Liver (tissue), 9 donors: ENCODE data around the gene BPIFA2. TPM values are rescaled to one million over a fixed set of nuclear protein-coding genes. Genes with fewer than 3 reads are reported as not detected.

Source experiments
- DNase-seq: peaks from one replicate; pipeline ENCODE4 v3.0.0-alpha.2; 2017; ENCODE audit warnings: low spot score
- H3K27ac ChIP-seq, 2 donors: one replicate each; pipeline ENCODE4 v1.7.0; 2013; ENCODE audit warnings: inconsistent platforms in 2 of 2, low read length in 2 of 2, control low read depth in 1 of 2, low read depth in 1 of 2, mild to moderate bottlenecking in 1 of 2
- H3K27me3 ChIP-seq, 4 donors: one replicate each; pipeline versions ENCODE4 v1.6.1 to v1.7.0; 2013; ENCODE audit warnings: low read length in 3 of 4, inconsistent platforms in 1 of 4, mild to moderate bottlenecking in 1 of 4, moderate library complexity in 1 of 4; ENCODE audit not compliant: control insufficient read depth in 4 of 4, insufficient read depth in 4 of 4
- H3K36me3 ChIP-seq, 4 donors: one replicate each; pipeline versions ENCODE4 v1.6.1 to v1.7.0; 2013; ENCODE audit warnings: low read length in 3 of 4, mild to moderate bottlenecking in 3 of 4, low read depth in 1 of 4, moderate library complexity in 1 of 4; ENCODE audit not compliant: control insufficient read depth in 4 of 4, insufficient read depth in 3 of 4
- H3K4me1 ChIP-seq, 4 donors: one replicate each; pipeline versions ENCODE4 v1.6.1 to v1.7.0; 2013; ENCODE audit warnings: low read length in 3 of 4, mild to moderate bottlenecking in 3 of 4, moderate library complexity in 1 of 4; ENCODE audit not compliant: control insufficient read depth in 4 of 4, insufficient read depth in 4 of 4
- H3K4me3 ChIP-seq, 3 donors: one replicate each; pipeline versions ENCODE4 v1.6.1 to v1.7.0; 2013; ENCODE audit warnings: low read length in 3 of 3, control low read depth in 1 of 3, low read depth in 1 of 3, mild to moderate bottlenecking in 1 of 3
- H3K9ac ChIP-seq, 2 donors: one replicate each; pipeline ENCODE4 v1.7.0; 2013; ENCODE audit warnings: low read length in 2 of 2, mild to moderate bottlenecking in 2 of 2, moderate library complexity in 2 of 2, control low read depth in 1 of 2, low read depth in 1 of 2
- H3K9me3 ChIP-seq, 4 donors: one replicate each; pipeline versions ENCODE4 v1.6.1 to v1.7.0; 2013; ENCODE audit warnings: low read length in 3 of 4; ENCODE audit not compliant: control insufficient read depth in 4 of 4
- CTCF ChIP-seq: fragments of 150-350 bp; IDR thresholded peaks from 2 replicates; pipeline ENCODE4 v1.5.1; 2017; ENCODE audit warnings: improper control_type of control experiment, low read depth, low read length; ENCODE audit not compliant: missing input control
- EGR1 ChIP-seq, 2 donors: IDR thresholded peaks; 2 replicates each; pipeline ENCODE4 v1.6.1; 2016 to 2018; ENCODE audit warnings: antibody characterized with exemption in 2 of 2, low read depth in 2 of 2
- FOXA1 ChIP-seq: IDR thresholded peaks from 2 replicates; pipeline ENCODE4 v1.6.1; 2016; ENCODE audit warnings: antibody characterized with exemption
- FOXA2 ChIP-seq: IDR thresholded peaks from 2 replicates; pipeline ENCODE4 v1.6.1; 2016; ENCODE audit warnings: antibody characterized with exemption
- GABPA ChIP-seq, 2 donors: IDR thresholded peaks in 1 of 2; conservative IDR thresholded peaks in 1 of 2; 2 replicates each; pipeline ENCODE4 v1.6.1; 2016; ENCODE audit warnings: antibody characterized with exemption in 2 of 2, mild to moderate bottlenecking in 1 of 2, moderate library complexity in 1 of 2
- HNF4A ChIP-seq, 2 donors: conservative IDR thresholded peaks; 2 replicates each; pipeline ENCODE4 v1.6.1; 2016; ENCODE audit warnings: antibody characterized with exemption in 2 of 2, mild to moderate bottlenecking in 2 of 2
- HNF4G ChIP-seq: IDR thresholded peaks from 2 replicates; pipeline ENCODE4 v1.6.1; 2016; ENCODE audit warnings: antibody characterized with exemption
- JUND ChIP-seq, 2 donors: IDR thresholded peaks; 2 replicates each; pipeline ENCODE4 v1.6.1; 2016; ENCODE audit warnings: antibody characterized with exemption in 2 of 2
- MAX ChIP-seq: IDR thresholded peaks from 2 replicates; pipeline ENCODE4 v1.6.1; 2016; ENCODE audit warnings: antibody characterized with exemption
- NR2F2 ChIP-seq: IDR thresholded peaks from 2 replicates; pipeline ENCODE4 v1.6.1; 2016; ENCODE audit warnings: antibody characterized with exemption
- RXRA ChIP-seq, 2 donors: IDR thresholded peaks; 2 replicates each; pipeline ENCODE4 v1.6.1; 2017 to 2018; ENCODE audit warnings: antibody characterized with exemption in 2 of 2, mild to moderate bottlenecking in 1 of 2
- TAF1 ChIP-seq: conservative IDR thresholded peaks from 2 replicates; pipeline ENCODE4 v1.6.1; 2016; ENCODE audit warnings: antibody characterized with exemption, mild to moderate bottlenecking
- YY1 ChIP-seq: IDR thresholded peaks from 2 replicates; pipeline ENCODE4 v1.6.1; 2016; ENCODE audit warnings: antibody characterized with exemption, mild to moderate bottlenecking
- WGBS: extraction: QIAGEN DNeasy Blood & Tissue Kit; methylation state at CpG from one replicate; pipeline ENCODE4 v1.1.7; 2013; 5-methylcytosine and 5-hydroxymethylcytosine counted together
- polyA plus RNA-seq, 2 donors: library from polyadenylated mRNA; stranded (reverse) in 1 of 2; unstranded in 1 of 2; fragments of 200-250 nt in 1 of 2; fragments of >200 nt in 1 of 2; fragmentation: Nextera tagmentation in 1 of 2; extraction: Ambion mirVana in 1 of 2; gene quantifications; one replicate each; pipeline versions ENCODE4 v1.2.1 to v1.2.3, GENCODE V29; 2013 to 2015
- total RNA-seq, 2 donors: library from RNA; depleted of rRNA; stranded (reverse); fragments of >200 nt; gene quantifications; one replicate each; pipeline ENCODE4 v1.2.3, GENCODE V29; 2014
- TF ChIP-seq, protein P1 (sequence below): IDR thresholded peaks from 2 replicates; pipeline ENCODE4 v1.6.1; 2016; ENCODE audit warnings: antibody characterized with exemption, mild to moderate bottlenecking
- TF ChIP-seq, protein P2 (sequence below): IDR thresholded peaks from 2 replicates; pipeline ENCODE4 v1.6.1; 2016; ENCODE audit warnings: antibody characterized with exemption
- TF ChIP-seq, protein P3 (sequence below): IDR thresholded peaks from 2 replicates; pipeline ENCODE4 v1.6.1; 2016; ENCODE audit warnings: antibody characterized with exemption
- donor health status: healthy.
- donor health status: healthy.
- donor health status: healthy.
- donor health status: healthy.
- donor health status: healthy.

BPIFA2 gene
- total and polyA plus RNA-seq, 4 donors, result not detected

GRCh38 chr20:33224399-33224798, 56.4 kb downstream of the BPIFA2 start:
- TF ChIP-seq JUND (IDR thresholded peaks at IDR 0.05) (no peak), HNF4G (no peak), CTCF (no peak), RXRA (IDR thresholded peaks at IDR 0.05) (no peak), GABPA (IDR thresholded peaks at IDR 0.05 in 1 of 2, conservative IDR thresholded peaks at IDR 0.05 in 1 of 2) (no peak), TAF1 (no peak), MAX (no peak)
- TF ChIP-seq, protein P1, sequence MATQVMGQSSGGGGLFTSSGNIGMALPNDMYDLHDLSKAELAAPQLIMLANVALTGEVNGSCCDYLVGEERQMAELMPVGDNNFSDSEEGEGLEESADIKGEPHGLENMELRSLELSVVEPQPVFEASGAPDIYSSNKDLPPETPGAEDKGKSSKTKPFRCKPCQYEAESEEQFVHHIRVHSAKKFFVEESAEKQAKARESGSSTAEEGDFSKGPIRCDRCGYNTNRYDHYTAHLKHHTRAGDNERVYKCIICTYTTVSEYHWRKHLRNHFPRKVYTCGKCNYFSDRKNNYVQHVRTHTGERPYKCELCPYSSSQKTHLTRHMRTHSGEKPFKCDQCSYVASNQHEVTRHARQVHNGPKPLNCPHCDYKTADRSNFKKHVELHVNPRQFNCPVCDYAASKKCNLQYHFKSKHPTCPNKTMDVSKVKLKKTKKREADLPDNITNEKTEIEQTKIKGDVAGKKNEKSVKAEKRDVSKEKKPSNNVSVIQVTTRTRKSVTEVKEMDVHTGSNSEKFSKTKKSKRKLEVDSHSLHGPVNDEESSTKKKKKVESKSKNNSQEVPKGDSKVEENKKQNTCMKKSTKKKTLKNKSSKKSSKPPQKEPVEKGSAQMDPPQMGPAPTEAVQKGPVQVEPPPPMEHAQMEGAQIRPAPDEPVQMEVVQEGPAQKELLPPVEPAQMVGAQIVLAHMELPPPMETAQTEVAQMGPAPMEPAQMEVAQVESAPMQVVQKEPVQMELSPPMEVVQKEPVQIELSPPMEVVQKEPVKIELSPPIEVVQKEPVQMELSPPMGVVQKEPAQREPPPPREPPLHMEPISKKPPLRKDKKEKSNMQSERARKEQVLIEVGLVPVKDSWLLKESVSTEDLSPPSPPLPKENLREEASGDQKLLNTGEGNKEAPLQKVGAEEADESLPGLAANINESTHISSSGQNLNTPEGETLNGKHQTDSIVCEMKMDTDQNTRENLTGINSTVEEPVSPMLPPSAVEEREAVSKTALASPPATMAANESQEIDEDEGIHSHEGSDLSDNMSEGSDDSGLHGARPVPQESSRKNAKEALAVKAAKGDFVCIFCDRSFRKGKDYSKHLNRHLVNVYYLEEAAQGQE, result no peak
- 84% methylated on average over 4 of the region's 4 CpGs for WGBS
- H3K27ac ChIP-seq, result no peak overlapping the region
- H3K9me3 ChIP-seq, result no peaks in the 10 kb centered on the region
- peaks cover 0 to 2% (median 0%) of the 10 kb centered on the region in 4 donors for H3K27me3 ChIP-seq
- no peaks in the 10 kb centered on the region for H3K36me3 ChIP-seq
- no peak for DNase-seq
- no peak overlapping the region for H3K9ac ChIP-seq
- H3K4me1 ChIP-seq, result no peaks in the 10 kb centered on the region
- H3K4me3 ChIP-seq, result no peak overlapping the region

DNA sequence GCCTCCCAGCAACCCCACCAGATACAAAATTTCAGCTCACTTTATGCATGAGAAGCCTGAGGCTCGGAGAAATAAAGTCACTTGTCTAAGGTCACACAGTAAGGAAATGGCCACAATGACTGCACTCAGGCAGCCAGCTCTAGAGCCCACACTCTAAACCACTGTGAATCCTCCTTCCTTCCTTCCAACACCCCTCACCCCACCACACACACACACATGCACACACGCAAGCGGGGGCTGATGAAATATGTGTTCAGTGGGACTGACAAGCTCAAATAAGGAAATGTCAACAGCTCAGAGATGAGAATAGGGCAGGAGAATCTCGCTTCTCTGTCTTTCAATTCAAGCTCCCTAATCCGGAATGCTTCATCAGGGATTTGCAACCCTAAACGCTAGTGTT, 61.9 kb downstream of the BPIFA2 start:
- TF ChIP-seq HNF4A (conservative IDR thresholded peaks at IDR 0.05), result no peak
- no peak for TF ChIP-seq FOXA2
- TF ChIP-seq, protein P2, sequence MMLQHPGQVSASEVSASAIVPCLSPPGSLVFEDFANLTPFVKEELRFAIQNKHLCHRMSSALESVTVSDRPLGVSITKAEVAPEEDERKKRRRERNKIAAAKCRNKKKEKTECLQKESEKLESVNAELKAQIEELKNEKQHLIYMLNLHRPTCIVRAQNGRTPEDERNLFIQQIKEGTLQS, result no peak
- no peak for TF ChIP-seq YY1
- TF ChIP-seq EGR1 (IDR thresholded peaks at IDR 0.05; ENCODE audit: low read depth in 2 of 2), result no peak
- no peak for TF ChIP-seq FOXA1
- TF ChIP-seq, protein P3, sequence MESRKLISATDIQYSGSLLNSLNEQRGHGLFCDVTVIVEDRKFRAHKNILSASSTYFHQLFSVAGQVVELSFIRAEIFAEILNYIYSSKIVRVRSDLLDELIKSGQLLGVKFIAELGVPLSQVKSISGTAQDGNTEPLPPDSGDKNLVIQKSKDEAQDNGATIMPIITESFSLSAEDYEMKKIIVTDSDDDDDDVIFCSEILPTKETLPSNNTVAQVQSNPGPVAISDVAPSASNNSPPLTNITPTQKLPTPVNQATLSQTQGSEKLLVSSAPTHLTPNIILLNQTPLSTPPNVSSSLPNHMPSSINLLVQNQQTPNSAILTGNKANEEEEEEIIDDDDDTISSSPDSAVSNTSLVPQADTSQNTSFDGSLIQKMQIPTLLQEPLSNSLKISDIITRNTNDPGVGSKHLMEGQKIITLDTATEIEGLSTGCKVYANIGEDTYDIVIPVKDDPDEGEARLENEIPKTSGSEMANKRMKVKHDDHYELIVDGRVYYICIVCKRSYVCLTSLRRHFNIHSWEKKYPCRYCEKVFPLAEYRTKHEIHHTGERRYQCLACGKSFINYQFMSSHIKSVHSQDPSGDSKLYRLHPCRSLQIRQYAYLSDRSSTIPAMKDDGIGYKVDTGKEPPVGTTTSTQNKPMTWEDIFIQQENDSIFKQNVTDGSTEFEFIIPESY, result no peak
- TF ChIP-seq NR2F2, result no peak
- no peak for TF ChIP-seq MAX
- no peak for TF ChIP-seq JUND (IDR thresholded peaks at IDR 0.05)
- H3K36me3 ChIP-seq, result no peaks in the 10 kb centered on the region
- no peaks in the 10 kb centered on the region for H3K9me3 ChIP-seq
- WGBS, result 53% methylated on average over 6 of the region's 6 CpGs
- no peaks in the 10 kb centered on the region for H3K4me1 ChIP-seq
- H3K9ac ChIP-seq, result no peak overlapping the region
- H3K27me3 ChIP-seq, result no peaks in the 10 kb centered on the region
- no peak for DNase-seq
- H3K4me3 ChIP-seq, result no peak overlapping the region
- no peak overlapping the region for H3K27ac ChIP-seq

Other genes with a start within 250 kb of the BPIFA2 start
- not detected for gene SUN5, start 163.7 kb upstream of the BPIFA2 start, total RNA-seq
- not detected for gene SUN5, start 163.7 kb upstream of the BPIFA2 start, polyA plus RNA-seq
- 1 to 10 TPM; 1.9 to 3.7 TPM for gene BPIFB2, start 160.5 kb upstream of the BPIFA2 start, total RNA-seq
- gene BPIFB2, start 160.5 kb upstream of the BPIFA2 start, polyA plus RNA-seq, result 1 to 10 TPM in 1 of 2 donors, under 1 TPM in 1; 0.33 to 1.0 TPM
- not detected for gene BPIFB6, start 136.5 kb upstream of the BPIFA2 start, total RNA-seq
- gene BPIFB6, start 136.5 kb upstream of the BPIFA2 start, polyA plus RNA-seq, result not detected
- not detected for gene BPIFB3, start 114.3 kb upstream of the BPIFA2 start, total RNA-seq
- not detected for gene BPIFB3, start 114.3 kb upstream of the BPIFA2 start, polyA plus RNA-seq
- gene BPIFB4, start 88.5 kb upstream of the BPIFA2 start, total RNA-seq, result not detected
- gene BPIFB4, start 88.5 kb upstream of the BPIFA2 start, polyA plus RNA-seq, result under 1 TPM in 1 of 2 donors, not detected in 1; 0.16 TPM
- gene BPIFA3, start 49.2 kb downstream of the BPIFA2 start, total RNA-seq, result not detected
- gene BPIFA3, start 49.2 kb downstream of the BPIFA2 start, polyA plus RNA-seq, result not detected
- not detected for gene BPIFA1, start 67.8 kb downstream of the BPIFA2 start, total RNA-seq
- gene BPIFA1, start 67.8 kb downstream of the BPIFA2 start, polyA plus RNA-seq, result not detected
- under 1 TPM in 1 of 2 donors, not detected in 1; 0.08 TPM for gene BPIFB1, start 115.1 kb downstream of the BPIFA2 start, total RNA-seq
- gene BPIFB1, start 115.1 kb downstream of the BPIFA2 start, polyA plus RNA-seq, result under 1 TPM in 1 of 2 donors, not detected in 1; 0.13 TPM
- gene CDK5RAP1, start 233.4 kb downstream of the BPIFA2 start, total RNA-seq, result 10 to 100 TPM; 15.2 to 22.1 TPM
- 10 to 100 TPM; 11.3 to 14.3 TPM for gene CDK5RAP1, start 233.4 kb downstream of the BPIFA2 start, polyA plus RNA-seq